Central memory CD4-positive, alpha-beta T cell (primary cell): ENCODE data around the gene PAPOLB.

Source experiments
- DNase-seq: peaks from one replicate; pipeline ENCODE4 v3.0.0; 2022

Gene PAPOLB

GRCh38 chr7:4876586-4876985 is 14.8 kb upstream of the PAPOLB start:
- DNase-seq = no peak

GRCh38 chr7:4875391-4875790 is 13.6 kb upstream of the PAPOLB start:
- no peak for DNase-seq

DNA sequence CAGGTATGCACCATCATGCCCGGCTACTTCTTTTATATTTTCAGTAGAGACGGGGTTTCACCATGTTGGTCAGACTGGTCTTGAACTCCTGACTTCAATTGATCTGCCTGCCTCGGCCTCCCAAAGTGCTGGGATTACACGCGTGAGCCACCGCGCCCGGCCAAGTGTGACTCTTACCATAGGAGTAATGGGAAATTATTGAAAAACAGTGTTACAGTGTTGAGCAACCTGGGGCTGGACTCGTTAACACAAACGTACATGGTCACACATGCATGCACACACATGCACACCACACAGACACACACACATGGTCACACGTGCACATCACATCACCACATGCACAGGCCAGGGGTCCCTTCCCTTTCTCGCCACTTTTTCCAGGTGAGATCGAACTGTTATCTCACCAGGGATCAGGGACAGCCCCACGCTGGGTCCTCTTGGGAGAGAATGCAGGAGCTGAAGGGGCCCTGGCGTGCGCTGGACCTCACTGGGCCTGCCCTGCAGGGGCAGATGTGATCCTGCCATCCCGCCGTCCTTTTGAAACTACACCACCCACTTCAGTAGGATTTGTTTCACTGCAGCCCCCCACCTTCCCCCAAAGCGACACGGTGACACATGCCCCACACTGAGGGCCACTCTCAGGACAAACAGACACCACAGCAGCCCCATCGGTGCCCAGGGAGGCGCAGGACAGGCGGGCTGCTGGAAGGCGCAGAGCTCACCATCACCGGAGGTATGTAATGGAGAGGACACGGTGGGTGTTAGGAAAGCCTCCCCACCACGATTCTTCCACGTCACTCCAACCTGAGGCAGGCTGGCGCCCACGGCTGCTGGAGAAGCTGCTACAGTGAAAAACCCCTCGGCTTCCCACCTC is 11.5 kb upstream of the PAPOLB start:
- no peak for DNase-seq

DNA sequence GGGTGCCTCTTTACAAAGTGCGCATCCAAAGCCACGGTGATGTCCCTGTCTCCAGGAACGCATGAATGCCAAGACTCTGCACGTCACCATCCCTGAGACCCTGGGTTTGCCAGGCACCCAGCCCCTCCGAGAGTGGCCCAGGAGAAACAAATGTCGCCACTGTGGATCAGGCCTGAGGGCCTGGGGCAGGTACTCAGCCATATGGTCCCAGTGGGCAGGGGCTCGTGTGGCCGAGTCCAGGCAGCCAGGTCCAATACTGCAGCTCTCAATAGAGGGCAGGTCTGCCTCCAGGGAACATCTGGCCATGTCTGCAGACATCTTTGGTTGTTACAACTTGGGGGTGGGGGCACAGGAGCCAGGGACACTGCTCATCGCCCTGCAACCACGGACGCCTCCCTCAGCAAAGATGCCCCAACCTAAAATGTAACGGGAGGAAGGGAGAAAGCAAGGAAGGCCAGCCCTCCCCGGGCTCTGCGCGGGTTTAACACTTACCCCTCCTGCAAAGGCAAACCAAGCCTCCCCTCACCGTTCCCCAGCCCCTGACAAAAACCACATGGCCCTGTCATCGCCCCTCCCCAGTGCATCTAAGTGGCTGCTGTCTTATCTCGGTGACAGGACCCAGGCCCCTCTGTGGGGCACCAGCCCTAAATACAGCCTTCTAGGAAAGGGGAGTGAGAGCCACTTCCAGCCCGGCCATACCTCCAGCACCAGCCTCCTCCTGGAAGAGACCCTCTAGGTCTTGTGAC is 10.3 kb upstream of the PAPOLB start:
- no peak for DNase-seq

DNA sequence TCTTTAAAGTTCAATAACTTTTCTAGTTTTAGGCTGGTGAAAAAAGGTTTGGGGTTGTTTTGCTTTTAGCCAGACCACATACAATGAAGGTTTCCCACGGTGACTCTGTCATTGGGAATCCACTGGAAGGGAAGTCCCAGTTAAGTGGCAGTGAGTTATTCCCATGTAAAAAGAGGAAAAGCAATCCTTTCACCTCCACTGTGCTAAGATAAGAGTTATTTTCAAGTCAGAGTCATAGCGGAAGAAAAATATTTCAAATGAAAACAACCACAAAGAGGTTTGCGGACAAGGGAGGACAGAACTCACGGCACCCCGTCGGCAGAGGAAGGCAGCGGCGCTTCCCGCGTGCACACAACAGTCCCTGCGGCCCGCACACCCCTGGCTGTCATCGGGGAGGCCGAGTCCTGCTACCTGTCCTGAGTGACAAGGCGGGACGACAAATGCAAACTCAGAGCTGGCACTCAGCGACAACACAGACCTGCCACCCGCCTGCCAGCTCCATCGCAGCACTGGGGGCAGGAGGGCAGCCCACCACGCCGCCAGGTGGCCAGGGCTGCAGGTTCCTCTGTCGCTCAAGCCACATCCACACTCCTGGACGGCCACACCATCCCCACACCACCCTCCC is 9.3 kb upstream of the PAPOLB start:
- no peak for DNase-seq

DNA sequence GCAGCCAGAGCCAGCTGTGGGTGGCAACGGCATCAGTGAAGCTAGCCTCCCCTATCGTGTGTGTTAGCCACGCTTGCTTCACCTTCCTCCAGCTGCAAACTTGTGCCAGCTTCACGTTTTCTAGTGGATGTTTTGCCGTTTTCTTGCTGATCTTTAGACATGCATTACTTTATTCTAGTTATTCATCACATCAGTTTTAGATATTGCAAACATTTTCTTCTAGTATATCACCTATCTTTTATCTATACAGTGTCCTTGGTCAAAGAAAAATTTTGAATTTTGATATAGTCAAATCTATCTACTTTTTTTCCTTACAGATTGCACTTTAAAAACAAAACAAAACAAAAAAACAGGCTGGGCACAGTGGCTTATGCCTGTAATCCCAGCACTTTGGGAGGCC is 6.7 kb upstream of the PAPOLB start:
- DNase-seq = no peak

DNA sequence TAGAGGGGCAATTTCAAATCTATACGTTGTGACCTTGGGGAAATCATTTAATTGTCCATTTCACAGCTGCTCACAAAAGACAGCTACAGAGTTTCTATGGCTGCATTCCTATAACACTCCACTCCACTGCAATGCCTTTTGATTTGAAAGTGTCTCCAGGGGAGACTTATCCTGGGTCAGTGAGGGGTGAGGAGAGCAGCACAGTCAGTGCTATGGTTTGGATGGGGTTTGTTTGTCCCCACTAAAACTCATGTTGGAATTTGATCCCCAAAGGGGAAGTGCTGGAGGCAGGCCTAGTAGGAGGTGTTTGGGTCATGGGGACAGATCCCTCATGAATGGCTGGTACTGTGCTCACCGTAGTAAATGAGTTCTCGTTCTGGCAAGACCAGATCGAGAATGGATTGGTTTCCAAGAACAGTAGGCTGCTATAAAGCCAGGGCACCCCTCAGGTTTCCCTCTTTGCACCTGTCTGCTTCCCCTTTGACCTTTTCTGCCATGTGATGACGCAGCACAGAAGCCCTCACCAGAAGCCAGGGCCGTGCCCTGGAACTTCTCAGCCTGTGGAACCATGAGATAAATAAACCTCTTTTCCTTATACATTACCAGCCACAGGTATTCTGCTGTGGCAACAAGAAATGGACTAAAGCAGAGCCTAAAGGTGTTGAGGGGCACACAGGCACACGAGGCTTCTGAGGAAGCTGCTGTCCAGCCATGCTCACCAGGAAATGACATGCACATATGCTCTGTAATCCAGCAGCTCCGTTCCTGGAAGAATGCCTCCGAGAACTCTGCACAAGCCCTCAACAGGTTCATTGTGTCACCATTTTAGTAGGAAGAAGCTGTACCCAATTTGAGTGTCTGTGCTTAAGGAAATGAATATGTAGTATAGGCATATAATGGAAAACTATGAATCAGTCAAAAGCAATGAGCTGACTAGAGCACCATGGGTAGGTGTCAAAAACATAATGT is 5.0 kb upstream of the PAPOLB start:
- DNase-seq = no peak

- no peak for DNase-seq
Measured at GRCh38 chr7:4862156-4862555, 326 bp upstream of the PAPOLB start.

GRCh38 chr7:4861227-4861626 is 603 bp downstream of the PAPOLB start:
- no peak for DNase-seq

DNA sequence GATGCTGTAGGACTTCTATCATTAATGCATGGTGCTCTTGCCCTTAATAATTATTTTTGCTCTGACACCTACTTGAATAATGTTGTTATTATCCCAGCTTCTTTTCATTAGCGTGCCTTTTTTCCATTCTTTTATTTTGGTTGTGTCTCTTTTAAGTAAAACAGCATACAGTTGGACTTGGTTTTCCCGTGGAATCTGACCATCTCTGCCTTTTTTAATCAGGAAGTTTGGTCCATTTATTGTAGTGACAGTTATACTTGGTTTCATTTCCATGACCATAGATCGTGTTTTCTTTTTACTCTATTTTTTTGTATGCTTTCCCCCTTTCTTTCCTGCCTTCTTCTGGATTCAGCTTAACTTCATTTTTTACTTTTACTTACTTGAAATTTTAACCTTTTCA is 4.6 kb downstream of the PAPOLB start:
- DNase-seq = no peak

DNA sequence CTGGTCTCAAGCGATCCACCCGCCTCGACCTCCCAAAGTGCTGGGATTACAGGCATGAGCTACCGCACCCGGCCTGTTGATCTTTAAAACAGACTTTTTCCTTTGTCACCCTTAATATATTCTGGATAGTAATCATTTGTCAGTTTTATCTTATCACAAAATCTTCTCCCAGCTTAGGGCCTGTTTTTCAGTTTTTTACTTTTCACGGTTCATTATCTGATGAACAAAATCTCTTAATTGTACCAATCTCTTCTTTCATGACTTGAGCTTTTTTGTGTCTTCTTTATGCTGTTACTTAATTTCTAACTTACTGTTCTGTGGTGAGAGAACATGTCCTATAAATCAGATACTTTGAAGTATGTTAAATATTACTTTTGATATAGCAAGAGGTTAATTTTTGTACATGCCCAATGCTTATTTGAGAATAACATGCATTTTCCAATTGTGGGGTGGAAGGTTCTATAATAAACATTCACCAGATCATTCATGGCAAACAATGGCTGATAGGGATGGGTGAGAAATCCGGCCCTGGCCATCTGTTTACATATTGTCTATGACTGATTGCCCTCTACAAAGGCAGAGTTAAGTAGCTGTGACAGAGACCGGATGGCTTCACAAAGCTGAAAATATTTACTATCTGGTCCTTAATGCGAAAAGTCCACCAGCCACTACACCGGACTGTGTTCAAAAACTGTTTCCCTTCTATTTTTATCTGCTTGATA is 5.3 kb downstream of the PAPOLB start:
- DNase-seq = no peak

DNA sequence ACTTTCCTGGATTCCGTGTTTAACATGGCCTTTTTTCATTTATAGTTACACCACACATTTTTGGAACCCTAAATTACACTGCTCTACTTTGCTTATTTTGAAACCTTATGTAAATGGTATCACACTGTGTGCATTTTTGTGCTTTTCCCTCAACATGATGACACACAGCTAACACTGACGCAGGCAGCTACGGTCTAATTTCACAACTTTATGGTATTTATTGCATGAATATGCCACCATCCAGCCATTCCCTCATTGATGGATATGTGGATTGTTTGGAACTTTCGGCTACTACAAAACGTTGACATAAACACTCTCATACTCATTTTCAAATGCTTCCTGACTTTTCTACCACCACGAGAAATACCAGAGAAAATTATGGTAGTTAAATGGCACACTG is 6.9 kb downstream of the PAPOLB start:
- DNase-seq = no peak

- no peak for DNase-seq
Measured at GRCh38 chr7:4851459-4852422, 10.1 kb downstream of the PAPOLB start.

DNA sequence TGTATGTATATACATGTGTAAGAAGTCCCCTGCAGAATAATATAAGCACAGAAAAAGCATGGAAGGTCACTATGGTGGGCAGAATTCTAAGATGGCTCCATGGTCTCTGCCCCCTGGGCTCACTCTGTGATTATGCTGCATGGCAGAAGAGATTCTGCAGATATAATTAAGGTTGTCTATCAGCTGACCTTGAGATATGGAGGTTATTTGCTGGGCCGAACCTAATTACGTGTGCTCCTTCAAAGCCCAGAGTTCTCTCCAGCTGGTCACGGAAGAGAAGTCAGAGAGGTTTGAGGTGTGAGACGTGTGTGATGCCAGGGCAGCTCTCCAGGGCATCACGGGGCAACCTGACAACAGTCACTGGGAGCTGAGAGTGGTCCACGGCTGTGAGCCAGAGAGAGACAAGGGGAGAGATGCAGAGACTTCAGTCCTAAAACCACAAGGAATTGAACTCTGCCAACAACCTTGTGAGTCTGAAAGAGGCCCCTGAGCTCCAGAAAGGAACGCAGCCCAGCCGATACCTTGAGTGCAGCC is 11.5 kb downstream of the PAPOLB start:
- DNase-seq = no peak

DNA sequence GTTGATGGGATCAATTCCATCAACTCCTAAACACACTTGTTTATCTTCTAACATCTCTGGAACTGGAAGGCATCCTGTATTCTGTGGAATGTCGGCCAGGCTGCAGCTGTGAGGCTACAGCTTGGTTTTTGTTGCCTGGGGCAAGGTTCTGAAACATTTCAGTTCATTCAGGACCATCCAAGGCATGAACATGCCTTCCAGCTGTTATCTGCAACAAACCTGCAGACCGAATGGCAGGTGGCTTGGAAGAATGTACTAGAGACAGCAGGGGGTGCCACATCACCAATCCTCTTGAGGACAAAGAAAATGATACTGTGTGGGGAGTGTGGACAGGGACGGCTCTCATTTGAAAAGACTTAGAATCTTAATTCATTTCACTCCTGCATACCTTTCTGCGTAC is 12.4 kb downstream of the PAPOLB start:
- DNase-seq = peak; percentile 8

GRCh38 chr7:4845740-4846142 is 16.1 kb downstream of the PAPOLB start:
- no peak for DNase-seq

GRCh38 chr7:4842319-4843064 is 19.3 kb downstream of the PAPOLB start:
- DNase-seq = no peak

GRCh38 chr7:4841836-4842235 is 20.0 kb downstream of the PAPOLB start:
- DNase-seq = no peak

- DNase-seq = no peak
Measured at GRCh38 chr7:4841007-4841784, 20.6 kb downstream of the PAPOLB start.
